ENCODE measurements around the gene ACTR1A. TPM values are rescaled to one million over a fixed set of nuclear protein-coding genes. Genes with fewer than 3 reads are reported as not detected.

Gene ACTR1A
- total RNA-seq, 2 experiments from 2014 or later = 51.1 to 53.3 TPM

DNA sequence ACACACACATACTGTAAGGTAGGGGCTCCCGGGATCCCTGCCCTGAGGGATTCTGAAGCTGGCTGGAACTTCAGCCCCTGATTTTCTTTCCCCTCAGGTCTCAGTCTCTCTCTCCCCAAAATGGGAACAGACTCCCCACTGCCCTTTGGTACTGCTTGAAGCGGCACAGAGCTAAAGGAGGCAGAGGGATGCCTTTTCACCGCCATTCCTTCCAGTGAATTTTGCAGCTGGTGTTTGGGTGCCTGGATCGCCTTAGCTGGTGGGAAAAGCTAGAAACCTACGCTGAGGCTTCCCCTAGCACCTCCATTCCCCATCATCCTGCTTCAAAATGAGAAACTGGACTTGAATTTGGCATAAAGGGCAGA lies 67.4 kb downstream of the ACTR1A start:
- ChIA-PET CTCF (interaction anchor here (0.5 to 3.6 kb wide), 17 partner anchors 13 to 247 kb away, joined by 3 to 26 read pairs (median 4); partner anchors contain the start of genes C10orf95 and FBXL15), POLR2A (interaction anchor here (0.9 to 1.3 kb wide), 2 partner anchors 12 to 26 kb away, joined by 3 to 4 read pairs; no protein-coding TSS in a partner anchor)
- Mint-ChIP-seq H3K9me3 (ENCODE audit: low read depth) (no peaks in the 10 kb centered on the region), H3K4me1 (peaks cover 46% of the 10 kb centered on the region), H3K27ac (peak overlapping the region; percentile 93), H3K4me3 (peak overlapping the region; percentile 77), H3K27me3 (no peaks in the 10 kb centered on the region), H3K36me3 (ENCODE audit: low read depth) (peaks cover 9% of the 10 kb centered on the region)
- ATAC-seq (no peak), DNase-seq (no peak)
- intact Hi-C loops (cut with DNase I, micrococcal nuclease) = loop anchor here in 1 of 2 experiments (10.0 kb wide), 1 partner anchor 960 kb away; the partner anchor contains the start of genes ATP5MK and PDCD11

DNA sequence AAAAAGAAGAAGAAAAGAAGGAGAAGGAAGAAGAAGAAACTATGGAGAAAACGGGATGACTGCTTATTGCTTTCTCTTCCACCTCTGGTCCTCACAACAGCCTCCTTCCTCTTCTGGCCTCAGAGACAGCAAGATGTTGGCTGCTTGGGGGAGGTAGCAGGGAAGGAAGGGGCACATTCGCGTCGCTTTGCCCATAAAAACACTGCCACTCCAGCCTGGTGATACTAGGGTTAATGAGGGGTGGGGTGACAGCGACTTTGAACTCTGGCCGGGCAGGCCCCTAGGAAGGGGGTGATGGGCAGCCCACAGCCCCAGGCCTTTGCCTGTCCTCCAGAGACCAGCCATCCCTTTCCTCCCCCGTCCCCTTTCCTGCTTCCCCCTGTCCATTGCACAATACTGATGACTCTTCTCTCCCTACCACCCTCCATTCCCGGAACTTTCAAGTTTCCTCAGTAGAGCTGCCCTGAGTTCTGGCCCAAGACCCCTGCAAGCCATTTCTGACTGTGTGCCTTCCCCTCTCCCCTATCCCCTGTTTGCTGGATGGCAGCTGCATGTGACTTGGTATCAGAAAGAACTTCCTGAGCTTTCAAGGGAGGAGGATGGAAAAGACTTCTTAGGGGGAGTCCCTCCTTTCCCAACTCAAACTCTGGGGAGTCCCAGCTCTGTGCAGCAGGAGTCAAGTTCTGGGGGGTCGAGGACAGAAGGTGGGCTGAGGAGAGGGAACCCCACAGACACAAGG lies 67.9 kb downstream of the ACTR1A start:
- H3K27ac Mint-ChIP-seq = peak overlapping the region; percentile 93
- peak overlapping the region; percentile 77 for H3K4me3 Mint-ChIP-seq
- DNase-seq (no peak), ATAC-seq (no peak)
- H3K27me3 Mint-ChIP-seq = no peaks in the 10 kb centered on the region
- no peaks in the 10 kb centered on the region for H3K9me3 Mint-ChIP-seq (ENCODE audit: low read depth)
- ChIA-PET POLR2A (interaction anchor here (0.9 to 1.3 kb wide), 3 partner anchors 11 to 26 kb away, joined by 3 to 4 read pairs (median 3); no protein-coding TSS in a partner anchor), CTCF (interaction anchor here (0.5 to 3.6 kb wide), 13 partner anchors 12 to 203 kb away, joined by 3 to 26 read pairs (median 3); partner anchors contain the start of gene FBXL15)
- intact Hi-C loops (cut with DNase I, micrococcal nuclease) = loop anchor here (5.0 to 10.0 kb wide), 2 partner anchors 37 to 960 kb away; partner anchors contain the start of genes ATP5MK (in 1 of the 2), NFKB2 (in 1 of the 2) and PDCD11 (in 1 of the 2)
- peaks cover 9% of the 10 kb centered on the region for H3K36me3 Mint-ChIP-seq (ENCODE audit: low read depth)
- H3K4me1 Mint-ChIP-seq = peaks cover 46% of the 10 kb centered on the region

DNA sequence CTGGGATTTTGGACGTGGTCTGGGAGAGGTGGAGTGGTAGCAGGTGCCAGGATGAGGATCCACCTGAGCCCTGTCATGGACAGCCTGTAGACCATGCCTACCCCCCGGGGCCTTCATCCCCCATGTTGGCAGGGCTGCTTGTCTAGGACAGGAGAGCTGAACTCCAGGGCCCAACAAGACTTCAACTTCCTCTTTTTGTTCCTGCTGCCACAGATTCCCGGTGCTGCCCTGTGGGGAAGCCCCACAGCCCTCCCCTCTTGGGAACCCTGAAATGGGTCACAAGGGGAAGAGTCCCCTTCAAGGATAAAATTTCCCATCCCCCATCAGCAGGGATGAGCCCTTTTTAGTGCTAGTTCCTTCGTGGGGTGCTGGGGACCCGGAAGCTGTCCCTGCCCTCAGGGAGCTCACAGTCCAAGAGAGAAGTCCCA lies 68.9 kb downstream of the ACTR1A start:
- intact Hi-C loops (cut with DNase I, micrococcal nuclease) = loop anchor here (5.0 to 10.0 kb wide), 2 partner anchors 36 to 961 kb away; partner anchors contain the start of genes ATP5MK (in 1 of the 2), NFKB2 (in 1 of the 2) and PDCD11 (in 1 of the 2)

DNA sequence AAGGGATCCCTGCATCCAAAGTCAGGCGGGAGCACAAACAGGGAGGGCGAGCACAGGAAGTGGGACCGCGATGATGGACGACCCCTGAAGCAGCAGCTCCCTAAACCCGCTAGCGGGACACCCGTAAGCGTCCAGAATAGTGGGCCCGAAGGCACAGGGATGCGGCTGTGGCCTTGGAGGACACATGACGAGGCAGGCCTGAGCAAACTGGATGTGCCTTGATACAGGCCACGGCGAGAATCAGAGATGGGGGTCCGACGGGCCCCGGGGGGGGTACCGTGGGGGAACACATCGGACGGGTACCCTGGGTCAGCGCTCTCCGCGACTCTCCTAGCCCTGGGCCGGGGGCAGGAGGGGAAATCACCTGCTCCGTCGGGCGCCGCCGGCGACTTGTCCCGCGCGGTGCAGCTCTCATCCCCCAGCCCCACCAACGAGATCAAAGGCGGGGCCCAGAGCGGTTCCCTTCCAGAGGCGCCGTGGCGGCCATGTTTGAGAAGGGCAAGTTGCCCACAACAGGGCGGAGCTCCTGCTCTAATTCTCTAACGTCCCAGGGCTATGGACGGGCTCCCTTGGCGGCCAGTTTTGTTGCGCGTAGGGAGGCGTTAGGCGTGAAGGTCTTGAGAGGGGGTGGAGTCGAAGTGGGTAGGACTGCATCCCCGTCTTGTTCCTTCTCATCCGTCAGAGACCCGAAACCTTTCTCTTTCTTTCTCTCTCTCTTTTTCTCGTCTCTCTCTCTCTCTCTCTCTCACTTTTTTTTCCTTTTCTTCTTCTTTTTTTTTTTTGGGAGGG lies 70.2 kb downstream of the ACTR1A start, which contains the start of gene CUEDC2:
TSS of gene CUEDC2 (minus strand) at position 413 of the 789 bp plus-strand sequence. CDS start 7,386 bp downstream, outside the sequence.
- POLR2A ChIA-PET = interaction anchor here (0.6 to 1.7 kb wide), 10 partner anchors 10 to 202 kb away, joined by 3 to 27 read pairs (median 4); partner anchors contain the start of genes C10orf95, FBXL15 and NFKB2

More for the DNA sequence above, 68.9 kb downstream of the ACTR1A start:
- peak; percentile 29 for DNase-seq
- no peak for ATAC-seq
- Mint-ChIP-seq H3K9me3 (ENCODE audit: low read depth) (no peaks in the 10 kb centered on the region), H3K36me3 (ENCODE audit: low read depth) (peaks cover 9% of the 10 kb centered on the region), H3K27me3 (no peaks in the 10 kb centered on the region), H3K4me3 (peak overlapping the region; percentile 85), H3K27ac (peak overlapping the region; percentile 94), H3K4me1 (peaks cover 46% of the 10 kb centered on the region)
- ChIA-PET POLR2A (interaction anchor here (0.6 to 1.5 kb wide), 3 partner anchors 16 to 40 kb away, joined by 3 to 5 read pairs (median 3); no protein-coding TSS in a partner anchor), CTCF (interaction anchor here (1.0 to 3.6 kb wide), 5 partner anchors 11 to 202 kb away, joined by 3 to 26 read pairs (median 3); partner anchors contain the start of genes C10orf95 and FBXL15)

DNA sequence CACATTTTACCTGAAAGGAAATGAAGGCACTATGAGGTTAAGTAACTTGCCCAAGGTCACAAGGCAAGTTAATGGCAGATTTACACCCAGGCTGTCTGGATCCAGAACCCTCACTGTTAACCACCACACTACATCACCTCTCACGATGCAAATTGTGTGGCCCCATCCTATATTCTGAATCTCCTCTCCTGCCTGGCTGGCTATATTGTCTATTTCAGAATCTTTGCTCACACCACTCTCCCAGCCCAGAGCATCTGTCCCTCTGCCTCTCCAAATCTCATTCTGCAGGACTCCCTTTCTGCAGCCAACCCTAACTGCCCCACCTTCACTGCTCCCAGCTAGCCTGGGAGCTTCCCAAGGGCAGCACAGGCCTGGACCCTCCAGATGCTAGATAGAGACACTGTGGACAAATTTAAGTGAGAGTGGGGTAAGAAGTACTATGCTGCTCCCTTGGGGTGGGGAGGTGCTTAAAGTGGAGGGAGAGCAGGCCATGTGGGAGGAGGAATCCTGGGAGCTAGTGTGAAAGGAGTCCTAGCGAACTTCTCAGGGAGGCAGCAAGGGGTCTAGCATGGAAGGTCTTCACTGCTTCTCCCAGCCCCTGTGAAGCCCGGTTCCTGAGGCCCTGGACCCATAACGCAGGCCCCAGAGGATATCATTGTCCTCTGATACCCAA lies 70.9 kb downstream of the ACTR1A start:
- peaks cover 2% of the 10 kb centered on the region for H3K36me3 Mint-ChIP-seq (ENCODE audit: low read depth)
- intact Hi-C loops (cut with DNase I, micrococcal nuclease) = loop anchor here (1.0 to 10.0 kb wide), 12 partner anchors 10 to 963 kb away; partner anchors contain the start of genes ACTR1A (in 2 of the 2), ATP5MK (in 1 of the 2), GBF1 (in 1 of the 2) and NFKB2 (in 1 of the 2)
- peak overlapping the region; percentile 94 for H3K27ac Mint-ChIP-seq
- POLR2A ChIA-PET = interaction anchor here (0.7 to 1.7 kb wide), 5 partner anchors 9 to 32 kb away, joined by 3 to 27 read pairs (median 5); partner anchors contain the start of genes C10orf95 and FBXL15
- ATAC-seq (no peak), DNase-seq (peak; percentile 24)
- H3K27me3 Mint-ChIP-seq = no peaks in the 10 kb centered on the region
- peaks cover 45% of the 10 kb centered on the region for H3K4me1 Mint-ChIP-seq
- no peaks in the 10 kb centered on the region for H3K9me3 Mint-ChIP-seq (ENCODE audit: low read depth)
- CTCF ChIA-PET = interaction anchor here (0.6 to 3.7 kb wide), 11 partner anchors 10 to 262 kb away, joined by 3 to 35 read pairs (median 4); partner anchors contain the start of genes C10orf95, FBXL15 and NFKB2
- peak overlapping the region; percentile 85 for H3K4me3 Mint-ChIP-seq

More for the DNA sequence above, 70.2 kb downstream of the ACTR1A start, which contains the start of gene CUEDC2:
- peak; percentile 99 for DNase-seq
- CTCF ChIA-PET = interaction anchor here (0.7 to 3.7 kb wide), 12 partner anchors 10 to 263 kb away, joined by 3 to 35 read pairs (median 4); partner anchors contain the start of genes C10orf95, FBXL15 and NFKB2
- peaks cover 42% of the 10 kb centered on the region for H3K4me1 Mint-ChIP-seq
- peak; percentile 94 for ATAC-seq
- intact Hi-C loops (cut with DNase I, micrococcal nuclease) = loop anchor here (1.0 to 10.0 kb wide), 12 partner anchors 11 to 962 kb away; partner anchors contain the start of genes ACTR1A (in 2 of the 2), ATP5MK (in 1 of the 2), GBF1 (in 1 of the 2) and NFKB2 (in 1 of the 2)
- H3K27ac Mint-ChIP-seq = peak within 1 kb of the TSS; percentile 94
- H3K9me3 Mint-ChIP-seq (ENCODE audit: low read depth) = no peaks in the 10 kb centered on the region
- no peaks in the 10 kb centered on the region for H3K27me3 Mint-ChIP-seq
- H3K4me3 Mint-ChIP-seq = peak within 1 kb of the TSS; percentile 85
- peaks cover 2% of the 10 kb centered on the region for H3K36me3 Mint-ChIP-seq (ENCODE audit: low read depth)

DNA sequence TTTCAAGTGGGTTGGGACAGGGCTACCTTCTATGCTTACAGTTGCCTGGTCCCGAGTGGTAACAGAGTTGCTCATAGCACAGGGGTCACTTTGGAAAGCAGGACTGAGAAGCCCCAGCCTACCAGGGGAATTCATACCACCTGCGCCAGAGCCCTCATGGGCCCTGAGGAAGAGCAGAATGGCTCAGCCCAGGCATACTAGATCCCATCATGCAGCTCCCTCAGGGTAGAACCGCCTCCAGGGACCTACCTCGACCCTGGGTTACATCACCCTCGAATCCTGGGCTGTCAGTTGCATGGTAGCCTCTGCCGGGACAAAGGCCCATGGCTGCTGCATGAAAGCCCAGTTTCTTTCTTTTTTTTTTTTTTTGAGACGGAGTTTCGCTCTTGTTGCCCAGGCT lies 73.0 kb downstream of the ACTR1A start:
- Mint-ChIP-seq H3K27ac (no peak overlapping the region), H3K27me3 (no peaks in the 10 kb centered on the region), H3K4me1 (peaks cover 34% of the 10 kb centered on the region), H3K36me3 (ENCODE audit: low read depth) (peaks cover 2% of the 10 kb centered on the region), H3K9me3 (ENCODE audit: low read depth) (no peaks in the 10 kb centered on the region), H3K4me3 (no peak overlapping the region)
- ChIA-PET POLR2A (interaction anchor here (0.6 kb wide), 1 partner anchor 21 kb away, joined by 3 read pairs; no protein-coding TSS in a partner anchor), CTCF (interaction anchor here (0.9 to 3.7 kb wide), 2 partner anchors 8 to 19 kb away, joined by 3 to 35 read pairs; partner anchors contain the start of gene FBXL15)
- DNase-seq (no peak), ATAC-seq (no peak)
- intact Hi-C loops (cut with DNase I, micrococcal nuclease) = no loop called here

Small RNA genes lying within 50 kb of the gene (microRNA-seq; reads per million reads assigned to microRNA genes)
- 6,736 reads per million, percentile 95 among the genes with 10 or more reads in this experiment for gene MIR146B (ENCODE audit: borderline replicate concordance)

Other genes with a start within 250 kb of the ACTR1A start
- gene NFKB2, start 107.0 kb downstream of the ACTR1A start, total RNA-seq = 100 to 1,000 TPM; 228 to 238 TPM
- 10 to 100 TPM in 1 of 2 experiments, 1 to 10 TPM in 1; 9.1 to 11.2 TPM for gene PSD, start 83.9 kb downstream of the ACTR1A start, total RNA-seq
- gene FBXL15, start 81.9 kb downstream of the ACTR1A start, total RNA-seq = 10 to 100 TPM in 1 of 2 experiments, 1 to 10 TPM in 1; 5.4 to 11.9 TPM
- 10 to 100 TPM; 60.8 to 72.7 TPM for gene CUEDC2, start 70.1 kb downstream of the ACTR1A start, total RNA-seq
- gene C10orf95, start 51.2 kb downstream of the ACTR1A start, total RNA-seq = under 1 TPM; 0.27 to 0.32 TPM
- gene SUFU, start 1.3 kb upstream of the ACTR1A start, total RNA-seq = 1 to 10 TPM; 8.4 to 9.5 TPM
- 10 to 100 TPM; 37.8 to 39.1 TPM for gene TRIM8, start 141.8 kb upstream of the ACTR1A start, total RNA-seq
- 1 to 10 TPM; 6.4 to 6.9 TPM for gene ARL3, start 211.7 kb upstream of the ACTR1A start, total RNA-seq
- 10 to 100 TPM; 18.2 to 20.7 TPM for gene SFXN2, start 211.9 kb upstream of the ACTR1A start, total RNA-seq
- 10 to 100 TPM; 14.9 to 16.4 TPM for gene WBP1L, start 241.2 kb upstream of the ACTR1A start, total RNA-seq